HepG2 (cell line): ENCODE results near the gene IL27RA. TPM values are rescaled to one million over a fixed set of nuclear protein-coding genes. Genes with fewer than 3 reads are reported as not detected.

Source experiments
- AHDC1 ChIP-seq: sonication (generic); formaldehyde crosslinking; IDR thresholded peaks from 2 replicates; pipeline ENCODE4 v1.5.1; 2020; ENCODE audit warnings: mild to moderate bottlenecking, missing genetic modification reagents, borderline replicate concordance
- CREB1 ChIP-seq, 2 experiments: fragments of 450-650 bp in 1 of 2; IDR thresholded peaks; 2 replicates each; pipeline ENCODE4 v1.6.1; 2016 to 2017; ENCODE audit warnings: control low read depth in 1 of 2, mild to moderate bottlenecking in 1 of 2, missing compliant biosample characterization in 1 of 2, missing genetic modification characterization in 1 of 2
- FOXJ3 ChIP-seq: sonication (generic); formaldehyde crosslinking; IDR thresholded peaks from 2 replicates; pipeline ENCODE4 v1.4.0; 2020; ENCODE audit warnings: missing genetic modification reagents, mild to moderate bottlenecking, borderline replicate concordance
- HMG20B ChIP-seq: conservative IDR thresholded peaks from 2 replicates; pipeline ENCODE4 v1.6.1; 2016; ENCODE audit warnings: missing genetic modification reagents, missing compliant biosample characterization
- HNRNPLL ChIP-seq: fragments of 200-400 bp; formaldehyde crosslinking; IDR thresholded peaks from 2 replicates; pipeline ENCODE4 v1.6.1; 2017; ENCODE audit warnings: mild to moderate bottlenecking, low read depth, low read length; ENCODE audit not compliant: poor library complexity, severe bottlenecking
- MLX ChIP-seq: IDR thresholded peaks from 2 replicates; pipeline ENCODE4 v1.6.1; 2016
- NFKB2 ChIP-seq: sonication (generic); formaldehyde crosslinking; IDR thresholded peaks from 2 replicates; pipeline ENCODE4 v1.4.0; 2020; ENCODE audit warnings: missing genetic modification reagents, borderline replicate concordance
- PCBP2 ChIP-seq: fragments of 200-400 bp; formaldehyde crosslinking; optimal IDR thresholded peaks from 2 replicates; pipeline ENCODE3; 2018; ENCODE audit warnings: low read length, low read depth; ENCODE audit not compliant: poor library complexity, severe bottlenecking
- TERF1 ChIP-seq: sonication (generic); formaldehyde crosslinking; IDR thresholded peaks from 2 replicates; pipeline ENCODE4 v1.8.0; 2022; ENCODE audit warnings: mild to moderate bottlenecking, missing genetic modification reagents, moderate library complexity
- TFE3 ChIP-seq: IDR thresholded peaks from 2 replicates; pipeline ENCODE4 v1.6.1; 2016
- TOE1 ChIP-seq: sonication (generic); formaldehyde crosslinking; IDR thresholded peaks from 2 replicates; pipeline ENCODE4 v1.4.0; 2020; ENCODE audit warnings: mild to moderate bottlenecking, missing genetic modification reagents
- ZFP62 ChIP-seq: sonication (generic); formaldehyde crosslinking; IDR thresholded peaks from 2 replicates; pipeline ENCODE4 v1.4.0; 2020; ENCODE audit warnings: missing genetic modification reagents
- ZNF138 ChIP-seq: sonication (generic); formaldehyde crosslinking; IDR thresholded peaks from 2 replicates; pipeline ENCODE4 v1.5.0; 2020; ENCODE audit warnings: mild to moderate bottlenecking, low read depth, missing genetic modification reagents
- ZNF652 ChIP-seq: IDR thresholded peaks from 2 replicates; pipeline ENCODE4 v1.6.1; 2016; ENCODE audit warnings: low read depth, borderline replicate concordance
- ZNF674 ChIP-seq: sonication (generic); formaldehyde crosslinking; IDR thresholded peaks from 2 replicates; pipeline ENCODE4 v1.5.0; 2020; ENCODE audit warnings: low read depth, mild to moderate bottlenecking, missing genetic modification reagents
- ZNF75D ChIP-seq: sonication (generic); formaldehyde crosslinking; IDR thresholded peaks from 2 replicates; pipeline ENCODE4 v1.8.1; 2023; ENCODE audit warnings: missing genetic modification reagents, mild to moderate bottlenecking, borderline replicate concordance
- ZNF83 ChIP-seq: sonication (generic); formaldehyde crosslinking; IDR thresholded peaks from 2 replicates; pipeline ENCODE4 v1.4.0; 2020; ENCODE audit warnings: missing genetic modification reagents, mild to moderate bottlenecking, borderline replicate concordance
- polyA plus RNA-seq, 8 experiments: library from polyadenylated mRNA; depleted of rRNA in 3 of 8; stranded (reverse) in 7 of 8; unstranded in 1 of 8; fragments of >200 nt; fragmentation: Illumina TruSeq in 4 of 8; extraction: Trizol in 4 of 8; gene quantifications; 2 replicates each; pipeline versions ENCODE4 v1.2.1 to v1.2.3, GENCODE V29; 2011 to 2016; ENCODE audit warnings: low read depth in 4 of 8, missing spikeins in 1 of 8, mixed read lengths in 1 of 8; ENCODE audit not compliant: insufficient read depth in 1 of 8
- total RNA-seq, 5 experiments: library from RNA; depleted of rRNA; stranded (reverse); fragments of >200 nt; fragmentation: Illumina TruSeq; extraction: Trizol; gene quantifications; 2 replicates each; pipeline ENCODE4 v1.2.3, GENCODE V29; 2016; ENCODE audit warnings: low read depth in 1 of 5

IL27RA gene
- total and polyA plus RNA-seq, 2 of the 13 experiments (the other 11 are each of a cell fraction or from before 2014, with no cell fraction given): 3.5 to 8.1 TPM

- no peak for TF ChIP-seq HMG20B (CRISPR knock-in tag)
- 0 out of 2 replicates have a peak, but pooled peaks have one; percentile 4 for TF ChIP-seq MLX (CRISPR knock-in tag)
- TF ChIP-seq TERF1 (CRISPR knock-in tag): no peak
- peak; percentile 93 for TF ChIP-seq HNRNPLL
- TF ChIP-seq ZNF674 (CRISPR knock-in tag): no peak
- TF ChIP-seq NFKB2 (CRISPR knock-in tag): no peak
- TF ChIP-seq AHDC1 (CRISPR knock-in tag): no peak
- TF ChIP-seq ZNF83 (CRISPR knock-in tag): no peak
- no peak for TF ChIP-seq TOE1 (CRISPR knock-in tag)
- no peak for TF ChIP-seq ZFP62 (CRISPR knock-in tag)
- TF ChIP-seq TFE3 (CRISPR knock-in tag): no peak
- no peak for TF ChIP-seq ZNF652 (CRISPR knock-in tag)
- TF ChIP-seq CREB1 (IDR thresholded peaks at IDR 0.05): no peak
- TF ChIP-seq CREB1 (CRISPR knock-in tag; IDR thresholded peaks at IDR 0.05): no peak
- no peak for TF ChIP-seq ZNF75D (CRISPR knock-in tag)
- no peak for TF ChIP-seq PCBP2
- TF ChIP-seq FOXJ3 (CRISPR knock-in tag): no peak
- no peak for TF ChIP-seq ZNF138 (CRISPR knock-in tag)
Observed at GRCh38 chr19:14072535-14073260, 41.1 kb downstream of the IL27RA start, which contains the start of gene MISP3 (continued).
